ENCODE results near the gene KIF26B. TPM values are rescaled to one million over a fixed set of nuclear protein-coding genes. Genes with fewer than 3 reads are reported as not detected.

KIF26B gene
- total RNA-seq, 1 donor from 2014 or later: 5.1 TPM

DNA sequence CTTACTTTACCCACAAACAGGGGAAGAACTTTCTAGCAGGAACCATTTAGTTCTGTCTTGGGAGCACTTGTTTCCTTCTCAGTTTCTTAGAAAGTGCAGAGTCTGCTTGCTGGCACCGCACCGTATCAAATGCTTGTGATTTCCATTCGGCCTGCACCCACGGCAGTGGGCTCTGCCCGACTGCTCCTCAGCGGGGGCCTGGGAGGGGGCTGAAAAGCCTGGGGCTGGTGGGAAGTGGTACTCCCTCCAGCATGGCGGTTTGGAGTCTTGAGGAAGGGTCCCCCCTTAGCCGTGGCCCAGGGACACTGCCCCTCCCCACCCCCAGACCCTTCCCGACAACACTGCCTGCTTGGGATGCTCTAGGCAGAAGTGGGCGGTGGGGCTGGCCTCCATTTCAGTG is 57.0 kb downstream of the KIF26B start:
- H3K4me3 Mint-ChIP-seq (ENCODE audit: low read depth): no peak overlapping the region
- TF ChIP-seq, protein P1, sequence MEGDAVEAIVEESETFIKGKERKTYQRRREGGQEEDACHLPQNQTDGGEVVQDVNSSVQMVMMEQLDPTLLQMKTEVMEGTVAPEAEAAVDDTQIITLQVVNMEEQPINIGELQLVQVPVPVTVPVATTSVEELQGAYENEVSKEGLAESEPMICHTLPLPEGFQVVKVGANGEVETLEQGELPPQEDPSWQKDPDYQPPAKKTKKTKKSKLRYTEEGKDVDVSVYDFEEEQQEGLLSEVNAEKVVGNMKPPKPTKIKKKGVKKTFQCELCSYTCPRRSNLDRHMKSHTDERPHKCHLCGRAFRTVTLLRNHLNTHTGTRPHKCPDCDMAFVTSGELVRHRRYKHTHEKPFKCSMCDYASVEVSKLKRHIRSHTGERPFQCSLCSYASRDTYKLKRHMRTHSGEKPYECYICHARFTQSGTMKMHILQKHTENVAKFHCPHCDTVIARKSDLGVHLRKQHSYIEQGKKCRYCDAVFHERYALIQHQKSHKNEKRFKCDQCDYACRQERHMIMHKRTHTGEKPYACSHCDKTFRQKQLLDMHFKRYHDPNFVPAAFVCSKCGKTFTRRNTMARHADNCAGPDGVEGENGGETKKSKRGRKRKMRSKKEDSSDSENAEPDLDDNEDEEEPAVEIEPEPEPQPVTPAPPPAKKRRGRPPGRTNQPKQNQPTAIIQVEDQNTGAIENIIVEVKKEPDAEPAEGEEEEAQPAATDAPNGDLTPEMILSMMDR (IDR thresholded peaks at IDR 0.05; ENCODE audit: unreplicated experiment): no peak
- no peak for DNase-seq (ENCODE audit: low spot score, unreplicated experiment)

GRCh38 chr1:245212221-245212710 is 57.5 kb downstream of the KIF26B start:
- H3K36me3 Mint-ChIP-seq (ENCODE audit: insufficient read depth): peaks cover 1% of the 10 kb centered on the region
- no peak overlapping the region for H3K4me3 Mint-ChIP-seq (ENCODE audit: low read depth)
- H3K27me3 Mint-ChIP-seq: no peaks in the 10 kb centered on the region
- no peaks in the 10 kb centered on the region for H3K9me3 Mint-ChIP-seq (ENCODE audit: low read depth)
- TF ChIP-seq, protein P1 (IDR thresholded peaks at IDR 0.05; ENCODE audit: unreplicated experiment): no peak
- H3K27ac Mint-ChIP-seq: no peak overlapping the region
- DNase-seq (ENCODE audit: low spot score, unreplicated experiment): no peak
- no peaks in the 10 kb centered on the region for H3K4me1 Mint-ChIP-seq (ENCODE audit: low read depth)

More for the DNA sequence above, 57.0 kb downstream of the KIF26B start:
- Mint-ChIP-seq H3K36me3 (ENCODE audit: insufficient read depth) (peaks cover 4% of the 10 kb centered on the region), H3K9me3 (ENCODE audit: low read depth) (no peaks in the 10 kb centered on the region), H3K4me1 (ENCODE audit: low read depth) (no peaks in the 10 kb centered on the region), H3K27ac (no peak overlapping the region), H3K27me3 (no peaks in the 10 kb centered on the region)

GRCh38 chr1:245213066-245213831 is 58.5 kb downstream of the KIF26B start:
- Mint-ChIP-seq H3K4me3 (ENCODE audit: low read depth) (no peak overlapping the region), H3K9me3 (ENCODE audit: low read depth) (no peaks in the 10 kb centered on the region)

DNA sequence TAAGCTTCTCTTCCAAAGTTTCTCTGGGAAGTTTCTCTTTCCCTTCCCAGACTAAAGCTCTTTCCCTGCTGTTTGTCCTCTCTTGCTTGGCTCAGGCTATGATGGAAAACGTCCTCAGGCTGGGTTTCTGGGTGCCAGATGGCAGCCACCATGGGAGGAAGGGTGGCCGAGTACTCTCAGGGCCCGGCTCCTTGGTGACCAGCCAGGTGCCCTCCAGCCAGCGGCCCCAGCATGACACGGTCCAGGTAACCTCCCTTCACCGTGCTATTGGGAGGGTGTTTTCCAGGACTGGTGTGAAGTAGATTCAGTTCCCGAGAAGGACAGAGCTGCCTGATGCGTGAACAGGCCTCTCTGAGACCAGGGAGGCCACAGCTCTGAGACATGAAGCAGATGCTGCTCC is 60.3 kb downstream of the KIF26B start:
- Mint-ChIP-seq H3K27me3 (no peaks in the 10 kb centered on the region), H3K36me3 (ENCODE audit: insufficient read depth) (peaks cover 1% of the 10 kb centered on the region), H3K4me3 (ENCODE audit: low read depth) (no peak overlapping the region), H3K27ac (no peak overlapping the region), H3K4me1 (ENCODE audit: low read depth) (no peaks in the 10 kb centered on the region), H3K9me3 (ENCODE audit: low read depth) (no peaks in the 10 kb centered on the region)
- no peak for DNase-seq (ENCODE audit: low spot score, unreplicated experiment)
- TF ChIP-seq, protein P1 (IDR thresholded peaks at IDR 0.05; ENCODE audit: unreplicated experiment): no peak

More at GRCh38 chr1:245213066-245213831, 58.5 kb downstream of the KIF26B start:
- DNase-seq (ENCODE audit: low spot score, unreplicated experiment): no peak
- H3K27ac Mint-ChIP-seq: no peak overlapping the region
- peaks cover 1% of the 10 kb centered on the region for H3K36me3 Mint-ChIP-seq (ENCODE audit: insufficient read depth)
- H3K27me3 Mint-ChIP-seq: no peaks in the 10 kb centered on the region
- H3K4me1 Mint-ChIP-seq (ENCODE audit: low read depth): no peaks in the 10 kb centered on the region
- TF ChIP-seq, protein P1 (IDR thresholded peaks at IDR 0.05; ENCODE audit: unreplicated experiment): no peak

GRCh38 chr1:245216366-245217115 is 61.8 kb downstream of the KIF26B start:
- Mint-ChIP-seq H3K4me3 (ENCODE audit: low read depth) (no peak overlapping the region), H3K27me3 (no peaks in the 10 kb centered on the region), H3K9me3 (ENCODE audit: low read depth) (no peaks in the 10 kb centered on the region), H3K4me1 (ENCODE audit: low read depth) (no peaks in the 10 kb centered on the region), H3K27ac (no peak overlapping the region), H3K36me3 (ENCODE audit: insufficient read depth) (peaks cover 1% of the 10 kb centered on the region)
- no peak for DNase-seq (ENCODE audit: low spot score, unreplicated experiment)
- TF ChIP-seq, protein P1 (IDR thresholded peaks at IDR 0.05; ENCODE audit: unreplicated experiment): no peak

All from progenitor cell of endocrine pancreas (in vitro differentiated cells).